ENCODE results near the gene S100A16.

The S100A16 gene

DNA sequence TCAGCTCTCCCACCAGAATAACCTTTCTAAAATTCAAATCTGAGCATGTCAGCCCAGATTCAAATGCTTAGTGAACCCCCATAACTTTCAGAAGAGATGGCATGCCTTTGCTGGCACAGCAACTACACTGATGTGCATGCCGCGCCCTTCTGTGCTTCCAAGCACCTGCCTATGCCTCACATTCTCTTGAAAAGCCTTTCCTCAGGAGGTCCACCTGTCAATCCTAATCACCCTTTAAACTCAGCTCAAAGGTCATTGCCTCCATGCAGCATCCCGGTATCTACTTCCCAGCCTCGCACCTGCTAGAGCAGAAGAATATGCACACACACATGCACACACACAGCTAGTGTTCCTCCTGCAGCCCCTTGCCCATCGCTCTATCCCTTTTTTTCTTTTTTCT is 42.1 kb downstream of the S100A16 start:
- no peaks in the 10 kb centered on the region for H3K36me3 ChIP-seq (ENCODE audit: insufficient read depth, low read length)
- no peak for TF ChIP-seq EZH2 (IDR thresholded peaks at IDR 0.05)
- TF ChIP-seq FOXP2 (optimal IDR thresholded peaks at IDR 0.05; ENCODE audit: control extremely low read depth, extremely low read length, insufficient read depth): no peak
- TF ChIP-seq POLR2AphosphoS5 (IDR thresholded peaks at IDR 0.05; ENCODE audit: borderline replicate concordance, low read depth, low read length): no peak
- H3K27ac ChIP-seq: no peak overlapping the region
- H3K9me3 ChIP-seq (ENCODE audit: low read depth, low read length): no peaks in the 10 kb centered on the region
- DNase-seq (ENCODE audit: low read depth, low spot score): no peak
- no peak overlapping the region for H3K9ac ChIP-seq (ENCODE audit: insufficient read length)
- no peak overlapping the region for H3K4me3 ChIP-seq

DNA sequence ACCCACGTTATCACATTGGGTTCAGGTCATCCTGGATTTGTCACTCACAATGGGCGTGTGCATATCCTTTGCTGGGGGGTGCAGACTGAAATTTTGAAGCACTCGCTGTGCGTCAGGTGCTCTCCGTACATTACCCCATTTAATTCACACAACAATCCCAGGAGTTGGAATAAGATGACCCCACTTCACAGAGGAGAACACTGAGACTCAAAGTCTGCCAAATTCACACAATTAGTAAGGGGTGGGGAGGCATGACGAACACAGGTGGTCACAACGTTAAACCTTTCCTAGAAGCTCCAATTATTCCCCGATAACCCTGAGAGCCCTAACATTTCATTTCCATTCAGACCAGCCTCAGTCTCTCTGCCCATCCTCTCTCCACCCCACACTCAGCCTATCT is 43.5 kb downstream of the S100A16 start:
- no peaks in the 10 kb centered on the region for H3K9me3 ChIP-seq (ENCODE audit: low read depth, low read length)
- no peak overlapping the region for H3K4me3 ChIP-seq
- H3K27ac ChIP-seq: no peak overlapping the region
- no peak overlapping the region for H3K9ac ChIP-seq (ENCODE audit: insufficient read length)
- TF ChIP-seq FOXP2 (optimal IDR thresholded peaks at IDR 0.05; ENCODE audit: control extremely low read depth, extremely low read length, insufficient read depth): no peak
- TF ChIP-seq EZH2 (IDR thresholded peaks at IDR 0.05): no peak
- TF ChIP-seq POLR2AphosphoS5 (IDR thresholded peaks at IDR 0.05; ENCODE audit: borderline replicate concordance, low read depth, low read length): no peak
- DNase-seq (ENCODE audit: low read depth, low spot score): no peak
- H3K36me3 ChIP-seq (ENCODE audit: insufficient read depth, low read length): no peaks in the 10 kb centered on the region

- H3K27ac ChIP-seq: no peak overlapping the region
- peak overlapping the region; percentile 48 for H3K9ac ChIP-seq (ENCODE audit: insufficient read length)
- TF ChIP-seq EZH2 (IDR thresholded peaks at IDR 0.05): no peak
- no peak for TF ChIP-seq FOXP2 (optimal IDR thresholded peaks at IDR 0.05; ENCODE audit: control extremely low read depth, extremely low read length, insufficient read depth)
- no peak for TF ChIP-seq POLR2AphosphoS5 (IDR thresholded peaks at IDR 0.05; ENCODE audit: borderline replicate concordance, low read depth, low read length)
- H3K9me3 ChIP-seq (ENCODE audit: low read depth, low read length): no peaks in the 10 kb centered on the region
- no peaks in the 10 kb centered on the region for H3K36me3 ChIP-seq (ENCODE audit: insufficient read depth, low read length)
- peak overlapping the region; percentile 63 for H3K4me3 ChIP-seq
- no peak for DNase-seq (ENCODE audit: low read depth, low spot score)
These were observed 44.4 kb downstream of the S100A16 start for GRCh38 chr1:153568367-153569099.

GRCh38 chr1:153567621-153568366 is 45.1 kb downstream of the S100A16 start:
- Histone ChIP-seq H3K36me3 (ENCODE audit: insufficient read depth, low read length) (no peaks in the 10 kb centered on the region), H3K9me3 (ENCODE audit: low read depth, low read length) (no peaks in the 10 kb centered on the region), H3K27ac (peak overlapping the region; percentile 44; the same call in 1 of the 2 replicates), H3K9ac (ENCODE audit: insufficient read length) (peak overlapping the region; percentile 48), H3K4me3 (peak overlapping the region; percentile 63; the same call in 1 of the 2 replicates)
- no peak for DNase-seq (ENCODE audit: low read depth, low spot score)
- TF ChIP-seq EZH2 (IDR thresholded peaks at IDR 0.05) (no peak), POLR2AphosphoS5 (IDR thresholded peaks at IDR 0.05; ENCODE audit: borderline replicate concordance, low read depth, low read length) (no peak), FOXP2 (optimal IDR thresholded peaks at IDR 0.05; ENCODE audit: control extremely low read depth, extremely low read length, insufficient read depth) (no peak)

GRCh38 chr1:153566414-153567371 is 46.2 kb downstream of the S100A16 start:
- no peak for DNase-seq (ENCODE audit: low read depth, low spot score)
- H3K4me3 ChIP-seq: no peak overlapping the region
- no peaks in the 10 kb centered on the region for H3K36me3 ChIP-seq (ENCODE audit: insufficient read depth, low read length)
- peak overlapping the region; percentile 64; the same call in 1 of the 2 replicates for H3K27ac ChIP-seq
- no peaks in the 10 kb centered on the region for H3K9me3 ChIP-seq (ENCODE audit: low read depth, low read length)
- no peak overlapping the region for H3K9ac ChIP-seq (ENCODE audit: insufficient read length)
- no peak for TF ChIP-seq POLR2AphosphoS5 (IDR thresholded peaks at IDR 0.05; ENCODE audit: borderline replicate concordance, low read depth, low read length)

GRCh38 chr1:153565529-153566374 is 47.2 kb downstream of the S100A16 start, which contains the start of gene S100A2:
Gene S100A2, minus strand, starts transcription at chr1:153565844. Its CDS starts 1,967 bp downstream, at chr1:153563877.
- Histone ChIP-seq H3K4me3 (no peak within 1 kb of the TSS), H3K9me3 (ENCODE audit: low read depth, low read length) (no peaks in the 10 kb centered on the region), H3K27ac (peak within 1 kb of the TSS; percentile 64), H3K9ac (ENCODE audit: insufficient read length) (peak within 1 kb of the TSS; percentile 32), H3K36me3 (ENCODE audit: insufficient read depth, low read length) (no peaks in the 10 kb centered on the region)
- TF ChIP-seq FOXP2 (optimal IDR thresholded peaks at IDR 0.05; ENCODE audit: control extremely low read depth, extremely low read length, insufficient read depth) (no peak), POLR2AphosphoS5 (IDR thresholded peaks at IDR 0.05; ENCODE audit: borderline replicate concordance, low read depth, low read length) (no peak), EZH2 (IDR thresholded peaks at IDR 0.05) (no peak)
- DNase-seq (ENCODE audit: low read depth, low spot score): no peak

GRCh38 chr1:153563991-153564390 is 48.9 kb downstream of the S100A16 start:
- H3K4me3 ChIP-seq: no peak overlapping the region
- peak overlapping the region; percentile 62; the same call in 1 of the 2 replicates for H3K27ac ChIP-seq
- no peaks in the 10 kb centered on the region for H3K36me3 ChIP-seq (ENCODE audit: insufficient read depth, low read length)
- no peak overlapping the region for H3K9ac ChIP-seq (ENCODE audit: insufficient read length)
- DNase-seq (ENCODE audit: low read depth, low spot score): no peak
- no peak for TF ChIP-seq EZH2 (IDR thresholded peaks at IDR 0.05)
- no peak for TF ChIP-seq POLR2AphosphoS5 (IDR thresholded peaks at IDR 0.05; ENCODE audit: borderline replicate concordance, low read depth, low read length)
- no peak for TF ChIP-seq FOXP2 (optimal IDR thresholded peaks at IDR 0.05; ENCODE audit: control extremely low read depth, extremely low read length, insufficient read depth)
- no peaks in the 10 kb centered on the region for H3K9me3 ChIP-seq (ENCODE audit: low read depth, low read length)
